ENCODE results near the gene ABCD2. TPM values are rescaled to one million over a fixed set of nuclear protein-coding genes. Genes with fewer than 3 reads are reported as not detected.

The ABCD2 gene
- total and polyA plus RNA-seq, 4 donors: under 0.01 to 0.25 (median 0.05) TPM; not detected in 1

DNA sequence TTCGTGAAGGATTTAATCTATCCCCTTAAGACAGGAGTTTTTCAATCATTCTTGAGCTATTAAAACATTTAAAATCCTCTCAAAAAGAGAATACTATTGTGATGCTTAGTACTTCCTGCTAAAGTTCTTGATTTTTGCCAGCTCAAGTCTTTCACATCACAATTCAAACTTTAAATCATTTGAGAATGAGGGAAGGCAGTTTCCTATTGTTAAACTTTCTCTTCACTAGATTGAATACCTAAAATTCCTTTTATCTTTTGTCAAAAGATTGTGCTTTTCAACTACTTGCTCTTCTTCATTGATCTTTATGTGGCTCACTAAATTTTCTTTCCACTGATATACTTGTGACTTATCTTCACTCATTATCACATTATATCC lies 44.1 kb downstream of the ABCD2 start:
- H3K27ac ChIP-seq (ENCODE audit: low read depth in 1 of 2, low read length in 2 of 2): no peak overlapping the region
- DNase-seq (ENCODE audit: low spot score): no peak
- no peaks in the 10 kb centered on the region for H3K36me3 ChIP-seq (ENCODE audit: control insufficient read depth in 4 of 4, insufficient read depth in 3 of 4, low read depth in 1 of 4, low read length in 3 of 4)
- no peak overlapping the region for H3K9ac ChIP-seq (ENCODE audit: low read depth in 1 of 2, low read length in 2 of 2)
- H3K4me1 ChIP-seq (ENCODE audit: control insufficient read depth in 4 of 4, insufficient read depth in 4 of 4, low read length in 3 of 4): no peaks in the 10 kb centered on the region
- no peaks in the 10 kb centered on the region for H3K9me3 ChIP-seq (ENCODE audit: control insufficient read depth in 4 of 4, low read length in 3 of 4)
- TF ChIP-seq, protein P1, sequence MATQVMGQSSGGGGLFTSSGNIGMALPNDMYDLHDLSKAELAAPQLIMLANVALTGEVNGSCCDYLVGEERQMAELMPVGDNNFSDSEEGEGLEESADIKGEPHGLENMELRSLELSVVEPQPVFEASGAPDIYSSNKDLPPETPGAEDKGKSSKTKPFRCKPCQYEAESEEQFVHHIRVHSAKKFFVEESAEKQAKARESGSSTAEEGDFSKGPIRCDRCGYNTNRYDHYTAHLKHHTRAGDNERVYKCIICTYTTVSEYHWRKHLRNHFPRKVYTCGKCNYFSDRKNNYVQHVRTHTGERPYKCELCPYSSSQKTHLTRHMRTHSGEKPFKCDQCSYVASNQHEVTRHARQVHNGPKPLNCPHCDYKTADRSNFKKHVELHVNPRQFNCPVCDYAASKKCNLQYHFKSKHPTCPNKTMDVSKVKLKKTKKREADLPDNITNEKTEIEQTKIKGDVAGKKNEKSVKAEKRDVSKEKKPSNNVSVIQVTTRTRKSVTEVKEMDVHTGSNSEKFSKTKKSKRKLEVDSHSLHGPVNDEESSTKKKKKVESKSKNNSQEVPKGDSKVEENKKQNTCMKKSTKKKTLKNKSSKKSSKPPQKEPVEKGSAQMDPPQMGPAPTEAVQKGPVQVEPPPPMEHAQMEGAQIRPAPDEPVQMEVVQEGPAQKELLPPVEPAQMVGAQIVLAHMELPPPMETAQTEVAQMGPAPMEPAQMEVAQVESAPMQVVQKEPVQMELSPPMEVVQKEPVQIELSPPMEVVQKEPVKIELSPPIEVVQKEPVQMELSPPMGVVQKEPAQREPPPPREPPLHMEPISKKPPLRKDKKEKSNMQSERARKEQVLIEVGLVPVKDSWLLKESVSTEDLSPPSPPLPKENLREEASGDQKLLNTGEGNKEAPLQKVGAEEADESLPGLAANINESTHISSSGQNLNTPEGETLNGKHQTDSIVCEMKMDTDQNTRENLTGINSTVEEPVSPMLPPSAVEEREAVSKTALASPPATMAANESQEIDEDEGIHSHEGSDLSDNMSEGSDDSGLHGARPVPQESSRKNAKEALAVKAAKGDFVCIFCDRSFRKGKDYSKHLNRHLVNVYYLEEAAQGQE (IDR thresholded peaks at IDR 0.05): no peak
- TF ChIP-seq FOXA1 (IDR thresholded peaks at IDR 0.05) (no peak), TAF1 (conservative IDR thresholded peaks at IDR 0.05) (no peak)
- H3K4me3 ChIP-seq (ENCODE audit: low read depth in 1 of 3, low read length in 3 of 3): no peak overlapping the region
- WGBS: 57% methylated on average over 1 of the region's 1 CpG
- H3K27me3 ChIP-seq (ENCODE audit: control insufficient read depth in 4 of 4, insufficient read depth in 4 of 4, low read length in 3 of 4): no peaks in the 10 kb centered on the region

DNA sequence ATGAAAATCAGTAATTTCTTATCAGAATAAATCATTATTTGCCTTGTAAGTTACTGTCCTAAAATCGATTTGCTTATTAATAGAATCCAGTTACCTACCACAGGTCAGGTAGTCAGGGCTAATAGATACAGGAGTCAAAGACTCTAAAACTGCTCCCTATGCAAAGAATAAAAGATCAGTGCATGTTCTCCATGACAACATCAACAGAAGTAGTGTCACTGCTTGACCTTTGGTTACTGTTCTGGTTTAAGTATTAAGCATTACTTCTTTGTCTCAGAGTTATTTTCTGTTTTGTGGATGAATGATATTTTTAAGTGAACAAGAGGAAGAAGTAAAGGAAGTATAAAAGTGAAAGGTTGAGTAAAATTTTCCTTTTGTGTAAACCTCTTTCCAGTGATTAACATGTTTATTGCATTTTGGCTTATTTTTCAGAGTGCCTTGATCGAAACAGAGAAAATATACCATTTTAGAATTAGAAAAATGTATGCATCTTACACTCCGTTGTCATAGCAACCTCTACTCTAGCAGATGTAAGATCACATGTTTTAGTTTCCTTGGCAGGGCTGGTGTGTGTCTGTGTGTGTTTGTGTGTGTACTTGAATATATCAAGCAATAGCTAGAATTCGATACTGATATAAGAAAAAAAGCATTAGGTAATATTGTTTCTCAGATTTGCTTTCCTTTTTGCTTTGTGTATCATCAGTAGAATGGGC lies 44.7 kb downstream of the ABCD2 start:
- no peaks in the 10 kb centered on the region for H3K27me3 ChIP-seq (ENCODE audit: control insufficient read depth in 4 of 4, insufficient read depth in 4 of 4, low read length in 3 of 4)
- WGBS: 71% methylated on average over 4 of the region's 4 CpGs
- TF ChIP-seq, protein P2, sequence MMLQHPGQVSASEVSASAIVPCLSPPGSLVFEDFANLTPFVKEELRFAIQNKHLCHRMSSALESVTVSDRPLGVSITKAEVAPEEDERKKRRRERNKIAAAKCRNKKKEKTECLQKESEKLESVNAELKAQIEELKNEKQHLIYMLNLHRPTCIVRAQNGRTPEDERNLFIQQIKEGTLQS (IDR thresholded peaks at IDR 0.05): no peak
- TF ChIP-seq NR2F2 (IDR thresholded peaks at IDR 0.05): no peak
- no peak for TF ChIP-seq JUND (IDR thresholded peaks at IDR 0.05)
- TF ChIP-seq RXRA (IDR thresholded peaks at IDR 0.05): no peak
- TF ChIP-seq, protein P1 (IDR thresholded peaks at IDR 0.05): no peak
- no peak for TF ChIP-seq FOXA1 (IDR thresholded peaks at IDR 0.05)
- no peak for TF ChIP-seq YY1 (IDR thresholded peaks at IDR 0.05)
- TF ChIP-seq RAD21 (IDR thresholded peaks at IDR 0.05): no peak
- no peak for TF ChIP-seq HNF4A (conservative IDR thresholded peaks at IDR 0.05)
- TF ChIP-seq, protein P3, sequence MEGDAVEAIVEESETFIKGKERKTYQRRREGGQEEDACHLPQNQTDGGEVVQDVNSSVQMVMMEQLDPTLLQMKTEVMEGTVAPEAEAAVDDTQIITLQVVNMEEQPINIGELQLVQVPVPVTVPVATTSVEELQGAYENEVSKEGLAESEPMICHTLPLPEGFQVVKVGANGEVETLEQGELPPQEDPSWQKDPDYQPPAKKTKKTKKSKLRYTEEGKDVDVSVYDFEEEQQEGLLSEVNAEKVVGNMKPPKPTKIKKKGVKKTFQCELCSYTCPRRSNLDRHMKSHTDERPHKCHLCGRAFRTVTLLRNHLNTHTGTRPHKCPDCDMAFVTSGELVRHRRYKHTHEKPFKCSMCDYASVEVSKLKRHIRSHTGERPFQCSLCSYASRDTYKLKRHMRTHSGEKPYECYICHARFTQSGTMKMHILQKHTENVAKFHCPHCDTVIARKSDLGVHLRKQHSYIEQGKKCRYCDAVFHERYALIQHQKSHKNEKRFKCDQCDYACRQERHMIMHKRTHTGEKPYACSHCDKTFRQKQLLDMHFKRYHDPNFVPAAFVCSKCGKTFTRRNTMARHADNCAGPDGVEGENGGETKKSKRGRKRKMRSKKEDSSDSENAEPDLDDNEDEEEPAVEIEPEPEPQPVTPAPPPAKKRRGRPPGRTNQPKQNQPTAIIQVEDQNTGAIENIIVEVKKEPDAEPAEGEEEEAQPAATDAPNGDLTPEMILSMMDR (IDR thresholded peaks at IDR 0.05; ENCODE audit: low read depth, low read length, missing input control): no peak
- TF ChIP-seq FOXA2 (IDR thresholded peaks at IDR 0.05): no peak
- no peak overlapping the region for H3K27ac ChIP-seq (ENCODE audit: low read depth in 1 of 2, low read length in 2 of 2)
- no peak for DNase-seq (ENCODE audit: low spot score)
- no peak overlapping the region for H3K9ac ChIP-seq (ENCODE audit: low read depth in 1 of 2, low read length in 2 of 2)
- no peaks in the 10 kb centered on the region for H3K36me3 ChIP-seq (ENCODE audit: control insufficient read depth in 4 of 4, insufficient read depth in 3 of 4, low read depth in 1 of 4, low read length in 3 of 4)
- no peaks in the 10 kb centered on the region for H3K9me3 ChIP-seq (ENCODE audit: control insufficient read depth in 4 of 4, low read length in 3 of 4)
- no peaks in the 10 kb centered on the region for H3K4me1 ChIP-seq (ENCODE audit: control insufficient read depth in 4 of 4, insufficient read depth in 4 of 4, low read length in 3 of 4)
- no peak overlapping the region for H3K4me3 ChIP-seq (ENCODE audit: low read depth in 1 of 3, low read length in 3 of 3)

All from liver (tissue), 9 donors.